Aorta (tissue), 5 donors: Measurements from ENCODE around the gene PLXNA2. TPM values are rescaled to one million over a fixed set of nuclear protein-coding genes. Genes with fewer than 3 reads are reported as not detected.

Source experiments
- ATAC-seq: fragments of 200-7000 bp; cut with Tn5 transposase; one replicate; pipeline ENCODE4 v1.9.1; 2022; ENCODE audit warnings: moderate library complexity; ENCODE audit not compliant: low FRiP score
- DNase-seq, 2 donors: peaks; one replicate each; pipeline ENCODE4 v3.0.0-alpha.2; 2020
- H3K27ac ChIP-seq, 2 donors: one replicate each; pipeline ENCODE4 v1.5.1; 2013; ENCODE audit warnings: low read length in 2 of 2, mild to moderate bottlenecking in 2 of 2, moderate library complexity in 2 of 2, control low read depth in 1 of 2, inconsistent platforms in 1 of 2, low read depth in 1 of 2
- H3K27me3 ChIP-seq, 2 donors: one replicate each; pipeline ENCODE4 v1.6.1; 2013; ENCODE audit warnings: control low read depth in 1 of 2, low read length in 1 of 2, mild to moderate bottlenecking in 1 of 2, moderate library complexity in 1 of 2; ENCODE audit not compliant: insufficient read depth in 2 of 2, control insufficient read depth in 1 of 2
- H3K36me3 ChIP-seq, 2 donors: one replicate each; pipeline ENCODE4 v1.6.1; 2013; ENCODE audit warnings: control low read depth in 1 of 2, low read length in 1 of 2, mild to moderate bottlenecking in 1 of 2; ENCODE audit not compliant: insufficient read depth in 2 of 2, control insufficient read depth in 1 of 2
- H3K4me1 ChIP-seq, 2 donors: one replicate each; pipeline ENCODE4 v1.6.1; 2013; ENCODE audit warnings: low read length in 2 of 2, control low read depth in 1 of 2, mild to moderate bottlenecking in 1 of 2, moderate library complexity in 1 of 2; ENCODE audit not compliant: insufficient read depth in 2 of 2, control insufficient read depth in 1 of 2
- H3K4me3 ChIP-seq, 2 donors: one replicate each; pipeline ENCODE4 v1.5.1; 2013; ENCODE audit warnings: low read length in 2 of 2, control low read depth in 1 of 2, mild to moderate bottlenecking in 1 of 2
- H3K9me3 ChIP-seq: one replicate; pipeline ENCODE4 v1.6.1; 2013; ENCODE audit warnings: mild to moderate bottlenecking, low read length; ENCODE audit not compliant: control insufficient read depth
- WGBS, 2 donors: extraction: QIAGEN DNeasy Blood & Tissue Kit; methylation state at CpG; one replicate each; pipeline ENCODE4 v1.1.7; 2013; 5-methylcytosine and 5-hydroxymethylcytosine counted together
- intact Hi-C, 2 donors: fragments of 100-400 bp; cut with DNase I; formaldehyde crosslinking; loops; one replicate each; pipeline versions ENCODE4 v1.14.2 to v1.15.0; 2022
- polyA plus RNA-seq, 2 donors: library from polyadenylated mRNA; stranded (reverse); fragments of 200-250 nt; gene quantifications; one replicate each; pipeline ENCODE4 v1.2.3, GENCODE V29; 2013
- total RNA-seq, 2 donors: library from RNA; stranded (reverse); fragmentation: NEBNext Ultra II Directional; extraction: Animal tissue kit (Norgen Biotek cat#: 25700); gene quantifications; one replicate each; pipeline ENCODE4 v1.2.1, GENCODE V29; 2021
- donor health status: healthy with polysubstance abuse.
- donor health status: Bipolar disorder and iron deficiency.
- donor health status: DM: no; HTN: no; CAD: no.
- donor health status: DM: no; HTN: no; CAD: no.
- donor health status: DM: yes; HTN: yes; CAD: no.

PLXNA2 gene
- total and polyA plus RNA-seq, 4 donors = 2.9 to 37.3 (median 30.0) TPM

DNA sequence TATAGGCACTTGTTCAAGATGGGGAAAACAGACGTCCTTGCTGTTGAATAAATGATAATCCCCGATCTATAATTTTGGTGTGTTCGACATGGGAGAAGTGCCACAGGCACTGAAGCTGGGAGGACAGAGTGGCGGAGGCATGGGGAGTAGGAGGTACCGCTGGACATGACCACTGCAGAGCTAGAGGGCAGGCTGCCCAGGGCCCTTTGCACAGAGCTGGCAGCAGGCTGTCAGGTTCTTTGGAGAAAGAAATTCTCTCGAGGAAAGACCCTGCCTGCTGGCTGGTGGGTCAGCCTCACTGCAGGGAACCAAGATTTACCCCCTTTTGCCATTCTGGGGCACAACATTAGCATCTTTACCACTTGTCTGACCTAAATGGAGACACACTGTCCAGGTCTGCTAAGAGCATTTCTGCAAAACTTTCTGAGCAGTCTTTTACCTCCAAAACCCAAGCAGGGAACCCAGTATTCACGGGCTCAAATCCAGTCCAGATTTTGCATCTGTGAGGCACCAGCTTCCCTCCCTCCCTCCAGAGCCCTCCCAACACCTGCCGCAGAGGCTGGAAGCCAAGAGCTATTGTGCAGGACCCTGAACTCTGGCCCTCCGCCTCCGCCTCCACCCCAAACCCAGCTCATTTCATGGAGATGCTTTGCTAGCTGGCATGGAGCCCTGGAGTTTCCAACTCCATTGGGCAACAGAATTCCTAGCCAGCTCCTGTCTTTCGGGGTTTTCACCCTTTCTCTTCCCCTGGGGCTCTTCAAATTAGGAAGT is 142.3 kb downstream of the PLXNA2 start:
- no peak for ATAC-seq
- 51 to 59% methylated on average over 11 of the region's 11 CpGs for WGBS, 2 donors
- Histone ChIP-seq H3K27me3 (no peaks in the 10 kb centered on the region), H3K4me1 (no peaks in the 10 kb centered on the region), H3K9me3 (no peaks in the 10 kb centered on the region), H3K36me3 (peaks cover 0 to 2% of the 10 kb centered on the region in 2 donors), H3K27ac (no peak overlapping the region), H3K4me3 (no peak overlapping the region)
- no peak for DNase-seq
- intact Hi-C loops = no loop called here

GRCh38 chr1:208100906-208101305 is 143.3 kb downstream of the PLXNA2 start:
- intact Hi-C loops = no loop called here
- no peak for DNase-seq

DNA sequence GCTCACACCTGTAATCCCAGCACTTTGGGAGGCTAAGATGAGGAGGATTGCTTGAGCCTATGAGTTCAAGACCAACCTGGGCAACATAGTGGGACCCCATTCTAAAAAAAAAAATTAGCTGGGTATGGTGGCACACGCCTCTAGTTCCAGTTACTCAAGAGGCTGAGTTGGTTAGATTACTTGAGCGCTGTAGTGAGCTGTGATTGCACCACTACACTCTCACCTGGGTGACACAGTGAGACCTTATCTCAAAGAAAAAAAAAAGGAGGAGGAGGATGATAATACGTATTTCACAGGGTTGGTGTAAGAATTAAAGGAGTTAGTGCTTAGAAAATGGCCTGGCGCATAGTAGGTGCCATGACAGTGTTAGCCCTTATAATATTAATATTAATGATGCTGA is 144.1 kb downstream of the PLXNA2 start:
- no peak overlapping the region for H3K27ac ChIP-seq
- intact Hi-C loops = no loop called here
- 70 to 71% methylated on average over 4 of the region's 4 CpGs for WGBS, 2 donors
- peaks cover 6% of the 10 kb centered on the region in 2 donors for H3K36me3 ChIP-seq
- ATAC-seq (no peak), DNase-seq (no peak)
- H3K27me3 ChIP-seq = no peaks in the 10 kb centered on the region
- H3K4me3 ChIP-seq = no peak overlapping the region
- no peaks in the 10 kb centered on the region for H3K9me3 ChIP-seq
- no peaks in the 10 kb centered on the region for H3K4me1 ChIP-seq

More at GRCh38 chr1:208100906-208101305, 143.3 kb downstream of the PLXNA2 start:
- no peaks in the 10 kb centered on the region for H3K27me3 ChIP-seq
- WGBS, 2 donors = 70 to 84% methylated on average over 5 of the region's 5 CpGs
- H3K36me3 ChIP-seq = peaks cover 2 to 6% of the 10 kb centered on the region in 2 donors
- no peaks in the 10 kb centered on the region for H3K9me3 ChIP-seq
- no peak overlapping the region for H3K27ac ChIP-seq
- ATAC-seq = no peak
- H3K4me1 ChIP-seq = no peaks in the 10 kb centered on the region
- no peak overlapping the region for H3K4me3 ChIP-seq

- intact Hi-C loops = no loop called here
These were observed 145.4 kb downstream of the PLXNA2 start for GRCh38 chr1:208098773-208099172.

GRCh38 chr1:208093754-208094719 is 150.1 kb downstream of the PLXNA2 start:
- Histone ChIP-seq H3K27me3 (no peaks in the 10 kb centered on the region), H3K9me3 (no peaks in the 10 kb centered on the region), H3K36me3 (peaks cover 4 to 14% of the 10 kb centered on the region in 2 donors), H3K27ac (no peak overlapping the region), H3K4me3 (no peak overlapping the region), H3K4me1 (no peaks in the 10 kb centered on the region)
- ATAC-seq (peak; percentile 51), DNase-seq (peak; percentile 76 to 89)
- WGBS, 2 donors = 55 to 60% methylated on average over 4 of the region's 4 CpGs
- intact Hi-C loops = loop anchor here (2.0 to 5.0 kb wide), 4 partner anchors 47 to 153 kb away; partner anchors contain the start of gene PLXNA2 (in 1 of the 2)

More at GRCh38 chr1:208098773-208099172, 145.4 kb downstream of the PLXNA2 start:
- Histone ChIP-seq H3K27me3 (no peaks in the 10 kb centered on the region), H3K9me3 (no peaks in the 10 kb centered on the region), H3K27ac (no peak overlapping the region), H3K36me3 (peaks cover 6% of the 10 kb centered on the region in 2 donors), H3K4me3 (no peak overlapping the region), H3K4me1 (no peaks in the 10 kb centered on the region)
- 88 to 89% methylated on average over 7 of the region's 7 CpGs for WGBS, 2 donors
- DNase-seq (no peak), ATAC-seq (no peak)

- ATAC-seq (no peak), DNase-seq (no peak)
- no peaks in the 10 kb centered on the region for H3K4me1 ChIP-seq
- intact Hi-C loops = loop anchor here (2.0 to 5.0 kb wide), 4 partner anchors 46 to 154 kb away; partner anchors contain the start of gene PLXNA2 (in 1 of the 2)
- no peak overlapping the region for H3K4me3 ChIP-seq
- WGBS, 2 donors = 89 to 91% methylated on average over 3 of the region's 3 CpGs
- no peaks in the 10 kb centered on the region for H3K27me3 ChIP-seq
- no peaks in the 10 kb centered on the region for H3K9me3 ChIP-seq
- H3K36me3 ChIP-seq = peaks cover 4 to 14% of the 10 kb centered on the region in 2 donors
- no peak overlapping the region for H3K27ac ChIP-seq
These were observed 151.1 kb downstream of the PLXNA2 start for GRCh38 chr1:208093046-208093445.

GRCh38 chr1:208090388-208091301 is 153.5 kb downstream of the PLXNA2 start:
- no peak overlapping the region for H3K27ac ChIP-seq
- H3K36me3 ChIP-seq = peaks cover 2 to 8% of the 10 kb centered on the region in 2 donors
- H3K27me3 ChIP-seq = no peaks in the 10 kb centered on the region
- ATAC-seq (peak; percentile 16), DNase-seq (no peak)
- intact Hi-C loops = loop anchor here (5.0 kb wide), 2 partner anchors 68 to 157 kb away; no protein-coding TSS in a partner anchor
- no peak overlapping the region for H3K4me3 ChIP-seq
- 42 to 47% methylated on average over 9 of the region's 9 CpGs for WGBS, 2 donors
- no peaks in the 10 kb centered on the region for H3K9me3 ChIP-seq
- H3K4me1 ChIP-seq = no peaks in the 10 kb centered on the region
